HepG2 (cell line): ENCODE data around the gene REPIN1. TPM values are rescaled to one million over a fixed set of nuclear protein-coding genes. Genes with fewer than 3 reads are reported as not detected.
A peak's percentile ranks its signal among the peaks of the same experiment; 100 is the strongest.

Source experiments
- CAMTA2 ChIP-seq: sonication (generic); formaldehyde crosslinking; IDR thresholded peaks from 2 replicates; pipeline ENCODE4 v1.4.0; 2020; ENCODE audit warnings: mild to moderate bottlenecking, missing genetic modification reagents, borderline replicate concordance
- EZH2 ChIP-seq: conservative IDR thresholded peaks from 2 replicates; pipeline ENCODE4 v1.6.1; 2012; ENCODE audit warnings: mild to moderate bottlenecking, low read depth, low read length, moderate library complexity
- FOXO1 ChIP-seq: sonication (generic); formaldehyde crosslinking; IDR thresholded peaks from 2 replicates; pipeline ENCODE4 v1.4.0; 2020; ENCODE audit warnings: missing genetic modification reagents
- HDAC6 ChIP-seq: fragments of 200-600 bp; sonication (generic); IDR thresholded peaks from 2 replicates; pipeline ENCODE4 v1.7.0; 2017; ENCODE audit warnings: mild to moderate bottlenecking, antibody characterized with exemption, low read length, low read depth
- JUND ChIP-seq: sonication (generic); formaldehyde crosslinking; IDR thresholded peaks from 2 replicates; pipeline ENCODE4 v1.8.0; 2022; ENCODE audit warnings: mild to moderate bottlenecking, missing genetic modification reagents
- MZF1 ChIP-seq: sonication (generic); formaldehyde crosslinking; IDR thresholded peaks from 2 replicates; pipeline ENCODE4 v1.8.1; 2023; ENCODE audit warnings: mild to moderate bottlenecking, missing genetic modification reagents, borderline replicate concordance
- SRY ChIP-seq: sonication (generic); formaldehyde crosslinking; IDR thresholded peaks from 2 replicates; pipeline ENCODE4 v1.8.0; 2022; ENCODE audit warnings: mild to moderate bottlenecking, missing genetic modification reagents
- ZKSCAN1 ChIP-seq: fragments of 150-350 bp; IDR thresholded peaks from 2 replicates; pipeline ENCODE4 v1.6.1; 2014; ENCODE audit warnings: low read length
- ZNF225 ChIP-seq: sonication (generic); formaldehyde crosslinking; IDR thresholded peaks from 2 replicates; pipeline ENCODE4 v1.4.0; 2020; ENCODE audit warnings: mild to moderate bottlenecking, missing genetic modification reagents
- ZNF33B ChIP-seq: sonication (generic); formaldehyde crosslinking; IDR thresholded peaks from 2 replicates; pipeline ENCODE4 v1.5.1; 2020; ENCODE audit warnings: mild to moderate bottlenecking, missing genetic modification reagents
- ZNF460 ChIP-seq: sonication (generic); formaldehyde crosslinking; IDR thresholded peaks from 2 replicates; pipeline ENCODE4 v1.5.1; 2020; ENCODE audit warnings: missing genetic modification reagents, mild to moderate bottlenecking, borderline replicate concordance
- ZNF468 ChIP-seq: sonication (generic); formaldehyde crosslinking; IDR thresholded peaks from 2 replicates; pipeline ENCODE4 v1.8.0; 2022; ENCODE audit warnings: mild to moderate bottlenecking, moderate library complexity, missing genetic modification reagents
- ZNF510 ChIP-seq: sonication (generic); formaldehyde crosslinking; IDR thresholded peaks from 2 replicates; pipeline ENCODE4 v1.4.0; 2020; ENCODE audit warnings: low read depth, mild to moderate bottlenecking, missing genetic modification reagents
- ZNF543 ChIP-seq: sonication (generic); formaldehyde crosslinking; IDR thresholded peaks from 2 replicates; pipeline ENCODE4 v1.4.0; 2020; ENCODE audit warnings: mild to moderate bottlenecking, missing genetic modification reagents
- ZNF607 ChIP-seq: sonication (generic); formaldehyde crosslinking; IDR thresholded peaks from 2 replicates; pipeline ENCODE4 v1.5.1; 2020; ENCODE audit warnings: missing genetic modification reagents, mild to moderate bottlenecking, borderline replicate concordance
- ZSCAN20 ChIP-seq: sonication (generic); formaldehyde crosslinking; IDR thresholded peaks from 2 replicates; pipeline ENCODE4 v1.4.0; 2020; ENCODE audit warnings: missing genetic modification reagents, mild to moderate bottlenecking, borderline replicate concordance
- polyA plus RNA-seq, 8 experiments: library from polyadenylated mRNA; depleted of rRNA in 3 of 8; stranded (reverse) in 7 of 8; unstranded in 1 of 8; fragments of >200 nt; fragmentation: Illumina TruSeq in 4 of 8; extraction: Trizol in 4 of 8; gene quantifications; 2 replicates each; pipeline versions ENCODE4 v1.2.1 to v1.2.3, GENCODE V29; 2011 to 2016; ENCODE audit warnings: low read depth in 4 of 8, missing spikeins in 1 of 8, mixed read lengths in 1 of 8; ENCODE audit not compliant: insufficient read depth in 1 of 8
- total RNA-seq, 5 experiments: library from RNA; depleted of rRNA; stranded (reverse); fragments of >200 nt; fragmentation: Illumina TruSeq; extraction: Trizol; gene quantifications; 2 replicates each; pipeline ENCODE4 v1.2.3, GENCODE V29; 2016; ENCODE audit warnings: low read depth in 1 of 5
- TF ChIP-seq, protein P1 (sequence below): sonication (generic); formaldehyde crosslinking; IDR thresholded peaks from 2 replicates; pipeline ENCODE4 v1.5.1; 2020; ENCODE audit warnings: mild to moderate bottlenecking, missing genetic modification reagents, moderate library complexity
- TF ChIP-seq, protein P2 (sequence below): sonication (generic); formaldehyde crosslinking; IDR thresholded peaks from 2 replicates; pipeline ENCODE4 v1.4.0; 2020; ENCODE audit warnings: missing genetic modification reagents
- TF ChIP-seq, protein P3 (sequence below): sonication (generic); formaldehyde crosslinking; IDR thresholded peaks from 2 replicates; pipeline ENCODE4 v1.9.0; 2021; ENCODE audit warnings: missing genetic modification reagents, mild to moderate bottlenecking, borderline replicate concordance
- TF ChIP-seq, protein P4 (sequence below): sonication (generic); formaldehyde crosslinking; IDR thresholded peaks from 2 replicates; pipeline ENCODE4 v1.5.0; 2020; ENCODE audit warnings: missing genetic modification reagents, mild to moderate bottlenecking, borderline replicate concordance

The REPIN1 gene
- total and polyA plus RNA-seq, 2 of the 13 experiments (the other 11 are each of a cell fraction or from before 2014, with no cell fraction given) = 69.9 to 108 TPM

DNA sequence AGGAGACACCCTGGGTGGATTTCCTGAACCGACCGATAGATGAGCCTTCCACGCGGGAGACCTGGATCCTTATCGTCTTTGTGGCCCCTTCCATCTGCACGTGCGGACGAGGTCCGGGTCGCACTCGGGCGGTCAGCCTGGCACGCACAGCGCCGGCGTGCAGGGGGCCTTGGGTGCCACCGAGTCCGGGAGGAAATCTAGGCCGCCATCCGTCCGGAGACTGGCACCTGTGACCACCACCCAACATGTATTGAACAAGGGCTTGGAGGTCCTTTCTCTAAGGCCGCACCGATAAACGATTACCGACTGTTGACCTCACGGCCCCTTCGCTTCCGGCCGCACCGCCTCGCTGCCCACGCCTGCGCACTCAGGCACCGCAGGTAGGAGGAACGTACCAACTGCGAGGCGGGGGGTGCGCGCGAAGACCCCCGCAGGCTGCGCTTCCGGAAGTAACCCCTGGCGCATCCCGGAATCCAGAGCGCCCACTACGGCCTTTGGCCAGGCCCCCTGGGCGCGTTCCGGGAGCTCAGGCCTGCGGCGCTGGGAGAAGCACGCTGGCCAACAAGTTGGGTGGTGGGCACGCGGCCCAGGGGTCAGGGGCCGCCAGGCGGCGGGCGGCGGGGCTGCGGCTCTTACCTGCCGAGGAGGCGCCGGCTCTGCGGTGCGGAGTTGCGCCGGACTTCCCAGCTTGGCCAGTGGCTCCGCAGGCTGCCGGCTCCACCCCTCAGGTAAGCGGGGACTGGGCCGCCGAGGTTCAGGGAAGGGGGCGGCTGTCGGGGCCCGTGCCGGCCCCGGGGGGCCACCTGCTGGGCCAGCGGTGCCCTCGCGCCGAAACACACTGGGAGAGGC lies 45.6 kb upstream of the REPIN1 start, which contains the start of the genes ACTR3C and LRRC61 (continued):
- TF ChIP-seq, protein P1, sequence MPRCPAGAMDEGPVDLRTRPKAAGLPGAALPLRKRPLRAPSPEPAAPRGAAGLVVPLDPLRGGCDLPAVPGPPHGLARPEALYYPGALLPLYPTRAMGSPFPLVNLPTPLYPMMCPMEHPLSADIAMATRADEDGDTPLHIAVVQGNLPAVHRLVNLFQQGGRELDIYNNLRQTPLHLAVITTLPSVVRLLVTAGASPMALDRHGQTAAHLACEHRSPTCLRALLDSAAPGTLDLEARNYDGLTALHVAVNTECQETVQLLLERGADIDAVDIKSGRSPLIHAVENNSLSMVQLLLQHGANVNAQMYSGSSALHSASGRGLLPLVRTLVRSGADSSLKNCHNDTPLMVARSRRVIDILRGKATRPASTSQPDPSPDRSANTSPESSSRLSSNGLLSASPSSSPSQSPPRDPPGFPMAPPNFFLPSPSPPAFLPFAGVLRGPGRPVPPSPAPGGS (CRISPR knock-in tag) = no peak; the same call in 1 of the 2 replicates
- TF ChIP-seq CAMTA2 (CRISPR knock-in tag) (no peak), ZNF468 (CRISPR knock-in tag) (peak; percentile 75; the same call in 1 of the 2 replicates), MZF1 (CRISPR knock-in tag) (no peak), EZH2 (no peak), ZSCAN20 (CRISPR knock-in tag) (0 out of 2 replicates have a peak, but pooled peaks have one; percentile 76), ZNF33B (peak; percentile 43; the same call in 1 of the 2 replicates), ZNF543 (peak; percentile 95; the same call in 1 of the 2 replicates), HDAC6 (no peak), JUND (CRISPR knock-in tag) (no peak; the same call in 1 of the 2 replicates), SRY (peak; percentile 93), ZNF460 (CRISPR knock-in tag) (peak; percentile 51; the same call in 1 of the 2 replicates), FOXO1 (CRISPR knock-in tag) (peak; percentile 80), ZNF225 (CRISPR knock-in tag) (peak; percentile 76; the same call in 1 of the 2 replicates), ZNF510 (CRISPR knock-in tag) (peak; percentile 47; the same call in 1 of the 2 replicates), ZKSCAN1 (no peak), ZNF607 (CRISPR knock-in tag) (peak; percentile 94)
- TF ChIP-seq, protein P2, sequence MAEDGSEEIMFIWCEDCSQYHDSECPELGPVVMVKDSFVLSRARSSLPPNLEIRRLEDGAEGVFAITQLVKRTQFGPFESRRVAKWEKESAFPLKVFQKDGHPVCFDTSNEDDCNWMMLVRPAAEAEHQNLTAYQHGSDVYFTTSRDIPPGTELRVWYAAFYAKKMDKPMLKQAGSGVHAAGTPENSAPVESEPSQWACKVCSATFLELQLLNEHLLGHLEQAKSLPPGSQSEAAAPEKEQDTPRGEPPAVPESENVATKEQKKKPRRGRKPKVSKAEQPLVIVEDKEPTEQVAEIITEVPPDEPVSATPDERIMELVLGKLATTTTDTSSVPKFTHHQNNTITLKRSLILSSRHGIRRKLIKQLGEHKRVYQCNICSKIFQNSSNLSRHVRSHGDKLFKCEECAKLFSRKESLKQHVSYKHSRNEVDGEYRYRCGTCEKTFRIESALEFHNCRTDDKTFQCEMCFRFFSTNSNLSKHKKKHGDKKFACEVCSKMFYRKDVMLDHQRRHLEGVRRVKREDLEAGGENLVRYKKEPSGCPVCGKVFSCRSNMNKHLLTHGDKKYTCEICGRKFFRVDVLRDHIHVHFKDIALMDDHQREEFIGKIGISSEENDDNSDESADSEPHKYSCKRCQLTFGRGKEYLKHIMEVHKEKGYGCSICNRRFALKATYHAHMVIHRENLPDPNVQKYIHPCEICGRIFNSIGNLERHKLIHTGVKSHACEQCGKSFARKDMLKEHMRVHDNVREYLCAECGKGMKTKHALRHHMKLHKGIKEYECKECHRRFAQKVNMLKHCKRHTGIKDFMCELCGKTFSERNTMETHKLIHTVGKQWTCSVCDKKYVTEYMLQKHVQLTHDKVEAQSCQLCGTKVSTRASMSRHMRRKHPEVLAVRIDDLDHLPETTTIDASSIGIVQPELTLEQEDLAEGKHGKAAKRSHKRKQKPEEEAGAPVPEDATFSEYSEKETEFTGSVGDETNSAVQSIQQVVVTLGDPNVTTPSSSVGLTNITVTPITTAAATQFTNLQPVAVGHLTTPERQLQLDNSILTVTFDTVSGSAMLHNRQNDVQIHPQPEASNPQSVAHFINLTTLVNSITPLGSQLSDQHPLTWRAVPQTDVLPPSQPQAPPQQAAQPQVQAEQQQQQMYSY (CRISPR knock-in tag) = peak; percentile 63; the same call in 1 of the 2 replicates
- TF ChIP-seq, protein P3, sequence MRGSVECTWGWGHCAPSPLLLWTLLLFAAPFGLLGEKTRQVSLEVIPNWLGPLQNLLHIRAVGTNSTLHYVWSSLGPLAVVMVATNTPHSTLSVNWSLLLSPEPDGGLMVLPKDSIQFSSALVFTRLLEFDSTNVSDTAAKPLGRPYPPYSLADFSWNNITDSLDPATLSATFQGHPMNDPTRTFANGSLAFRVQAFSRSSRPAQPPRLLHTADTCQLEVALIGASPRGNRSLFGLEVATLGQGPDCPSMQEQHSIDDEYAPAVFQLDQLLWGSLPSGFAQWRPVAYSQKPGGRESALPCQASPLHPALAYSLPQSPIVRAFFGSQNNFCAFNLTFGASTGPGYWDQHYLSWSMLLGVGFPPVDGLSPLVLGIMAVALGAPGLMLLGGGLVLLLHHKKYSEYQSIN (CRISPR knock-in tag) = no peak
- TF ChIP-seq, protein P4, sequence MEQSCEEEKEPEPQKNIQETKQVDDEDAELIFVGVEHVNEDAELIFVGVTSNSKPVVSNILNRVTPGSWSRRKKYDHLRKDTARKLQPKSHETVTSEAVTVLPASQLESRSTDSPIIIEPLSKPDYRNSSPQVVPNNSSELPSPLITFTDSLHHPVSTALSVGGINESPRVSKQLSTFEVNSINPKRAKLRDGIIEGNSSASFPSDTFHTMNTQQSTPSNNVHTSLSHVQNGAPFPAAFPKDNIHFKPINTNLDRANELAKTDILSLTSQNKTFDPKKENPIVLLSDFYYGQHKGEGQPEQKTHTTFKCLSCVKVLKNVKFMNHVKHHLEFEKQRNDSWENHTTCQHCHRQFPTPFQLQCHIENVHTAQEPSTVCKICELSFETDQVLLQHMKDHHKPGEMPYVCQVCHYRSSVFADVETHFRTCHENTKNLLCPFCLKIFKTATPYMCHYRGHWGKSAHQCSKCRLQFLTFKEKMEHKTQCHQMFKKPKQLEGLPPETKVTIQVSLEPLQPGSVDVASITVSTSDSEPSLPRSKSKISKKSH (CRISPR knock-in tag) = peak; percentile 97
